HG03575 (cell line): ENCODE measurements around the gene SEC24B.

Experiments used
- ATAC-seq: cut with Tn5 transposase; IDR thresholded peaks from one replicate; pipeline ENCODE4 v1.9.1; 2021; ENCODE audit not compliant: unreplicated experiment, insufficient number of reproducible peaks, low FRiP score; ENCODE audit errors: extremely low read depth

Gene SEC24B

DNA sequence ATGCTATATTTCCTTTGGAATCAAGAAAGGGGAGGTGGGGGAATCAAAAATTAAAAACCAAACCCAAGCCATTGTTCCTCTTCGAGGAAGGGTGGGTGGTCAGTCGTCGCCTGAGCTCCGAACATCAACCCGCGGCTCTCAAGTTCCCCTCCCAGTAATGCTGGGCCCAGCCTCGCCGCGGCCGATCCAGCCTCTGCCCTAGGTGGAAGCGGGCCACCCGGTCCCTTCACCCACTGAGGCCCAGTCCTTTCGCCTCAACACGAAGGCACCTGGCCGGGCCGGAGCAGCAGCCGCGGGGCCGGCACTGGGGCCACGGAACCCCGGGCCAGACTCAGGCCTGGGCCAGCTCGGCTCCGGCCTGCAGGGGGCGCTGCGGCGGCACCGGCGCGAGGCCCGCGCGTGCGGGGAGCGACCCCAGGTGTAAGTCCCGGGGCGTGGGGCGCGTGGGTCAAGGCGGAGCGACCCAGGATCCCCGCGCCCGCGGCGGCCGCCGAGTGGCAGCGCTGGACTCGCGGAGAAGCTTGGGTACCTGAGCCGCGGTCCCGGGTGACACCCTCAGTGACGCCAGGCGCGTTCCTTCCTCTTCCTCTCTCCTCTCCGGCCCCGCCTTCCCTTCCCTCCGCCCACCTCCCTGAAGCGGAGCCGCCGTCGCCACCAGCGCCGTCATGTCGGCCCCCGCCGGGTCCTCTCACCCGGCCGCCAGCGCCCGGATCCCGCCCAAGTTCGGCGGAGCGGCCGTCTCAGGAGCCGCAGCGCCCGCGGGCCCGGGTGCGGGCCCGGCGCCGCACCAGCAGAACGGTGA lies at the start of gene SEC24B:
TSS of gene SEC24B (plus strand) at position 611 of the 802 bp plus-strand sequence. CDS start at position 666, 55 bp downstream.
- peak; percentile 63 for ATAC-seq

- ATAC-seq: no peak
These were observed 49.8 kb upstream of the SEC24B start for GRCh38 chr4:109383823-109384222.

GRCh38 chr4:109385260-109385659 lies 48.4 kb upstream of the SEC24B start:
- no peak for ATAC-seq

DNA sequence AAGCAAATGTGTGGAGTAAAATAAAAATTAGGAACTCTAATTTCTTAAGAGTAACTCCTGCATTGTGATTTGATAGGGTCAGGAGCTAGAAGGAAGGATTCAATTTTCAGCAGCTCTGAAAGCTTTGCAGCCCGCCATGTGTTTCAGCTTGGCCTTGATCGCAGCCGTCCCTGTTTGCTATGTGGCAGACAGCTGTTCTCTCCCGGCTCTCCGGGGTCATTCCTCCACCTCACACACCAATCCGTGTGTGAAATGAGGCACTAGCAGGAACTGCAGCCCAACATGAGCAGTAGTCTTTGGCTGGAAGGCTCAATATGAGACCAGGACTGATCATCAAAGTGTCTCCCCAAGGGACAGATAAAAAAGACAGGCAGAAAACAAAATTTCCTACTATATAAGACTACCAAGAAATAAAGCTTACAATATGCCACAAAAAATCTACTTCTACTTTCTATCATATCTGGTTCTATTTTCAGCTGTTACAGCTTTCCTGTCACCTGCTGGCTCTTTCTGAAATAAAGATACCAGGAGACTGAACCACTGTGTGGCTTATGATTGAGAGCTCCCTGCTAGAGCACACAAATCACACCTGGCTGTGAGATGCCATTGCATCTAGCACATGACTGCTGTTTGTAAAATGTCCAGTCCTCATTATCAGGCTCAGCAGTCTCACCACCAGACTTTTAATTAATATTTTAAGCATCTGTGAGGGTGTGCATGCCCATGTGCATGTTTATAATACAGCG lies 44.1 kb upstream of the SEC24B start:
- ATAC-seq: peak; percentile 39

DNA sequence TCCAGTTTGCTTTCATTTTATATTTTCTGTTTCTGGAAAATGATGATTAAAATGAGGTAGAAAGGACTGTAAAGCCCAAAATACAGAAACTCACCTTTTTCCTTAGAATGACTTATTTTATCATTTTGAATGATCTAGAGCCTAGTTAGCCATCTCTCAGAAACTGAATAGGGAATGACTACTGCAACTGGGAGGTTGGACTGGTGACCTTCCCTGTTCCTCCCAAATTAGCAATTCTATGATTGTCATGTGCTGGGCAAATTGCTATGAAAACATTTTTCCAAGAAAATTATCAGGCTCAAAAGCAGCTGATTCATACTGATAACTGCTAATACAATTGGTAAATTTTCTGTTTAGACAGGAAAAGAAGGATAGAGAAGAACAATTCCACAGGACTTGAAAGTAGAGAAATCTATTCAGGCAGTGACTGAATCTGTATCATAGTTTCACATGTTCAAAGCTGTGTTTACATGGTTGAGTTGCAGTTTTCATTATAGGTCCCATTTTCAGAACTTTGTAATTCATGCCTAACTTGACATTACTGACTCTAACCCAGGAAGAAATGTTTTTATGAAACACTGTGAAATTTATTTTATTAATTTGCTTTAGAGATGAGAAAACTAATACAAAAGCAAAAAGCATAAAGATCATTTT lies 43.4 kb upstream of the SEC24B start:
- ATAC-seq: no peak

DNA sequence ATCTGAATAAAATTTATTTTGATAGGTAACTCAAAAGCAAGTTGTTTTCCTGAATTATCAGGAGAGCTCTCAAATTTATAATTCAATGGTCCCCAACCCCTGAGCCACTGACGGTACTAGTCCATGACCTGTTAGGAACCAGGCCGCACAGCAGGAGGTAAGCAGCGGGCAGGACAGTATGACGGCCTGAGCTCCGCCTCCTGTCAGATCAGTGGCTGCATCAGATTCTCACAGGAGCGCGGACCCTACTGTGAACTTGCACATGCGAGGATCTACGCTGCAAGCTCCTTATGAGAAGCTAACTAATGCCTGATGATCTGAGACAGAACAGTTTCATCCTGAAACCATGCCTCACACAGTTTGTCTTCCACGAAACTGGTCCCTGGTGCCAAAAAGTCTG lies 37.9 kb upstream of the SEC24B start:
- no peak for ATAC-seq

DNA sequence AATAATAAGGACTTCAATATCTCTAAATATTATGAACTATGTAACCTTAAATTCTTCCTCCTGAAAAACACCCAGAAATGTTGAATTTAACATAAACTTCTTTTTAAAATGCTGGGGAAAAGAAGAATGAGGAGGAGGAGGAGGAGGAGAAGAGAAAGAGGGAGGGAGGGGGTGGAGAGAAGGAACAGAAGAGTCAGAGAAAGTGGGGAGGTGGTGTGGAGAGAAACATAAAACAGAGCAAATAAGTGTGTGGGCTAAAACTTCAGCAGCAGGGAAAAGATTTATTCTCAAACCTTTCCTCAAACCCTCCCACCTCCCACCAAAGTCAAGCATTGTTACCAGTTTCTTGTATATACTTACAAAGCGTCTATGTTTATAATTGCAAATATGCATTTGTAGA lies 34.7 kb upstream of the SEC24B start:
- no peak for ATAC-seq

DNA sequence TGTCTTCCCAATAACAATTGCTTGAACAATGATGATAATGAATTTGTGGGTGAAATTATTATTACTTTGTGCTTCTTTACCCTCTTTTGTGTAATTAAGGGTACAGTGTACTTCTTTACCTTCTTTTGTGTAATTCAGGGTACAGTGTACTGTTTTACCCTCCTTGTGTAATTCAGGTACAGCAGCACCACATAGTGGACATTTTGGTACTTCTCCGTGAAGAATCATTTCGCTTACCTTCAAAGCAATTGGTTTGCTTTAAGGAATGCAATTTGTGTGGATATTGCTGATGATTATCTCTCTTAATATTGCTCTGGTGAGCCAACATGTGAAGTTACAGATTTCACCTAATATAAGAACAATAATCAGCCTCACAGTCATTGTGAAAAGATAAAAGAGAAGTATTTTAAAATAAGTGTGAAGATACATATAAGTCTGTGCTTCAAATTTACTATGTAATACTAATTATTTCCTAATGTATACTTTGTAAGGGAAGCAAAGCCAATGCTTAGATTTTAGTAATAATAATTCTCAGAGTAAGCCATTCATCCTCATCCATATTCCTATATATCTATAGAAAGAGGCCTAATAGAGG lies 27.2 kb upstream of the SEC24B start:
- ATAC-seq: peak; percentile 87

DNA sequence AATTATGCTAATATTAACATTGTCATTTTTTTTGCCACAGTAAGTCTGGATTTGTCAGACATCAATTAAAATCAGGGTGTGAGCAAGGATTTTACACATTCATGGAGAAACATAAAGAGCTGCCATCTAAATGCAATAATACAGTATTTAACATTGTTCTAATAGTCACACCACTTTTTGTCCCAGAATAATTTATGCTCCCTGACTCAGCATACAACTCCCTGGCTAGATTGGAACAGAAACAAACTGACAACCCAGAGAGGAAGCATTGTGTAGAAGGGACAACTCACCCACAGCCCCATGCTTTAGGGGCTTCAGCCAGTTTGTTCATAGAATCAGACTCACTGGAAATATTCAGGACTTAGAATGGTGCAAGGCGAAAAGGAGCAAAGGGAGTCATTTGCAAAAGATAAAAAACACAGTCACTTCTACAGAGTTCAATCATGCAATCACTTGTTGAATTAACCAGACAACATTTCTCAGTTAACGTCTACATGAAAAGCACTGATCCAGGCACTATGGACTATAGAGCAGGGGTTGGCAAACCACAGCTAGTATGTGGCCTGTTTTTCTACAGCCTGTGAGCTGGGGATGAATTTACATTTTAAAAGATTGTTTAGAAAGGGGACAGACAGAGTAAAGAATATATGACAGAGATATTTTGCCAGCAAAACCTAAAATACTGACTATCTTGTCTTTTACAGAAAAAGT lies 26.4 kb upstream of the SEC24B start:
- ATAC-seq: no peak

GRCh38 chr4:109408711-109409110 lies 24.9 kb upstream of the SEC24B start:
- no peak for ATAC-seq

GRCh38 chr4:109410226-109410625 lies 23.4 kb upstream of the SEC24B start:
- no peak for ATAC-seq

- ATAC-seq: no peak
These were observed 22.8 kb upstream of the SEC24B start for GRCh38 chr4:109410776-109411175.

GRCh38 chr4:109411964-109412363 lies 21.7 kb upstream of the SEC24B start:
- no peak for ATAC-seq

DNA sequence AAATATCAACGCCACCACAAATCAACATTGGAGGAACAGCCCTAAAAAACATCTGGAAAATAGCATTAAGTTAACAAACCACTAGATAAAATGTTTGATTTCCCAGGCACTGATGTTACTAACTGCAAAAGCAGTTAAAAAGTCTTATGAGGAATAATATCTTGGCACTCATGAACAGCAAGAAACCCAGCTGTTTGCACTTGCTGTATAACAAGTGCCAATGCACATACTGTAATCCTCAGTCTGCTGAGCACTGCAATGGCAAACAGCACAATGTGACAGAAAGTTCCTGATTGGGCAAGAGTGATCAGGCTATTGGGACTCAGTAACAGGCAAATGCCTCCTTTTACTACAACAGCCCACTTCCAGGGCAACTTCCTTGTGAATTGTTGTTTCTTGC lies 20.8 kb upstream of the SEC24B start:
- no peak for ATAC-seq

- no peak for ATAC-seq
These were observed 18.7 kb upstream of the SEC24B start for GRCh38 chr4:109414938-109415337.

GRCh38 chr4:109418588-109418987 lies 15.0 kb upstream of the SEC24B start:
- no peak for ATAC-seq

- ATAC-seq: no peak
These were observed 13.9 kb upstream of the SEC24B start for GRCh38 chr4:109419679-109420078.

DNA sequence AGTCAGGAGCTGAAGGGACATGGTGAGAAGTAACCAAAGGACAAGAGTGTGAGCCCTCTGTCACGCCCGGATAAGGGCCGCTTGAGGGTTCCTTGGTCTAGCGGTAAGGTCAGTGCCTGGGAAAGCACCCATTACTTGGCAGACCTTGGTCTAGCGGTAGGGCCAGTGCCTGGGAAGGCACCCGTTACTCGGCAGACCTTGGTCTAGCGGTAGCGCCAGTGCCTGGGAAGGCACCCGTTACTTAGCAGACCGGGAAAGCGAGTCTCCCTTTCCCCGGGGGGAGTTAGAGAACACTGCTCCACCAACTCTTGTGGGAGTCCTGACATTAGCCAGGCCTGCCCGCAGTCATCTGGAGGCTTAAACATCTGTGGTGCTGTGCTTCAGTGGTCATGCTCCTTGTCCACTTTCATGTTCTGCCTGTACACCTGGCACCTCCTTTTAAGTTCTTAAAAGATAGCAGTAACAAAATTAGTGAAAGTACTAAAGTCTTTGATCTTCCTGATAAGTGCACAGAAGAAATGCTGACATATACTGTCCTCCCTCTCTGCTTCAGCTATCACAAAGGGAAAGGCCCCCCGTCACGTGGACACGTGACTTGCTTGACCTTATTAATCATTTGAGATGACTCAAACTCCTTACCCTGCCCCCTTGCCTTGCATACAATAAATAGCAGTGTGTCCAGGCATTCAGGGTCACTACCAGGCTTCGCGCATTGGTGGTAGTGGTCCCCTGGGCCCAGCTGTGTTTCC lies 9.3 kb upstream of the SEC24B start:
- no peak for ATAC-seq
